Breast epithelium (tissue), 3 donors: ENCODE data around the gene ACACA.

Experiments used
- CTCF ChIP-seq, 3 donors: fragments of 450-650 bp; IDR thresholded peaks; one replicate each; pipeline ENCODE4 v1.5.1; 2016 to 2017; ENCODE audit warnings: antibody characterized with exemption in 3 of 3, mild to moderate bottlenecking in 3 of 3, moderate library complexity in 3 of 3
- POLR2A ChIP-seq: fragments of 450-650 bp; IDR thresholded peaks from one replicate; pipeline ENCODE4 v1.6.1; 2016; ENCODE audit warnings: antibody characterized with exemption, mild to moderate bottlenecking, moderate library complexity

GRCh38 chr17:37230633-37231032 lies 176.0 kb downstream of the ACACA start:
- TF ChIP-seq CTCF (IDR thresholded peaks at IDR 0.05) (no peak), POLR2A (no peak)
